CD4-positive, alpha-beta T cell treated with Interleukin-6 at 100 ng/mL for 8 hours (primary cell): ENCODE data around the gene LRP1.

Experiments used
- DNase-seq: peaks from one replicate; pipeline ENCODE4 v3.0.0-alpha.2; 2020; ENCODE audit warnings: mixed read lengths, low spot score

Gene LRP1

DNA sequence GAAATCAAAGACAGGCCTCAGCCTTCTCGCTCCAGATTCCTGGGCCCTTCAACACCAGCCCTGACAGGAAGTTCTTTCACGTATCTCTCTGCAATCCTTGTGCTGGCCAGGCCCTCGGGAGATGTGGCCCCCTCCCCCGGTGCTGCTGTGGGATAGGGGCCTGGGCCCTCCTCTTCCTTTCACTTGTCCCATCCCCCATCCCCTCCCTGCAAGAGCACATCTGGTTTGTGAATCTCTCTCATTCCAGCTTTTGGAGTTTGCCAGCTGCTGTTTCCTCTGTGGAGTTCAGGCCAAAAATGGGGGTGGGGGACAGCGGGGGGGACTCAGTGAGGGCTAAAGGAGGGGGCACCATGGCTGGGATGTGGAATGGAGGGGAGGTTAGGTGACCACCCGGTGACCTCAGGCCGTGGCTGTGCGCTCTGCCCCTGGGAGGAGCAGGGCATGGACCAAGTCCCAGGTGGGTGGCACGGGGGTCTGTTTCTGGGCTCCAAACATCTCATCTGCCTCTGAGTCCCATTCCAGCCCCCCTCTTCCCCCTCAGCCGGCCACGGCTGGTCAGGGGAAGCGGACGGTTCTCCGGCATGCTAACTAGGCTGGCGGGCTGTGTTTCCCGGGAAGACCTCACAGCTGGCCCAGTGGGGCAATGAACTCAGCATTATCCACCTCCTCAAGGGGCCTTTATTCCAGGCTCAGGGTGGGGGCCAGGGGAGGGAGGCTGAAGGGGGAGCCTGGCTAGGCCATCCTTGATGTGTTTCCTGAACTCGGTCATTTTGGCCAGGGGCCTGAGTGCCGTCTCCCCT, 7.4 kb downstream of the LRP1 start:
- DNase-seq, result no peak

DNA sequence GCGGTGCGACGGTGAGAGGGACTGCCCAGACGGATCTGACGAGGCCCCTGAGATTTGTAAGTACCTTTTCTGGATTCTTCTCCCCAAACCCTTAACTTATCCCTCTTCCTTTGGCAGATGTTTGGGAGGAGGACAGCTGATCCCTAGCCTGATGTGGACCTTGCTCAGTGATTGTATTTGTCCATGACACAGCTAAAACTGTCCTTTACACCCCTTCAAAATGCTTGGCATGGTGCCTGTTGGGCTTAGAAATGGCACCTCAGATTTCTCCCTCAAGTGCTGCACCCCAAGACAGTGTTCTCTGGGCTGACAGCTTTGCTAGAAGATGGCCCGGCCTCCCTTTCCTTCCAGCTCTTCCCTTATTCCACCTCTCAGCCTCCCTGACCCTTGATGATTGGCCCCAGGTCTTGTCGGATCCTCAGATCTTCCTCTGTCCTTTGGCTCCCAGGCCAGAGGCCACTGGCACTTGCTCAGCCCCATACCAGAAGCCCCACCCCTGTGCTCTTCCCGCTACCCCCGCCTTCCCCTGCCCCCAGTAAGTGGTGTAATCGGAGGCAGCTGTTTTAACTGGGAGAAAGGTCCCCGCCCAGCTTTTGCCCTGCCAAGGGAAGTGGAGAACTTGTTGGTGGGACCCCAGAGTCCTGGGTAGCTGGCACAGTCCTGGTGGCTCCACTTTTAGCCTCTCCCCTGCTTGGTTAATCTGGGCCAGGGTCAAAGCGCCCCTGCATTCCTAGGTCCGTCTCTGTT, 10.4 kb downstream of the LRP1 start:
- no peak for DNase-seq

DNA sequence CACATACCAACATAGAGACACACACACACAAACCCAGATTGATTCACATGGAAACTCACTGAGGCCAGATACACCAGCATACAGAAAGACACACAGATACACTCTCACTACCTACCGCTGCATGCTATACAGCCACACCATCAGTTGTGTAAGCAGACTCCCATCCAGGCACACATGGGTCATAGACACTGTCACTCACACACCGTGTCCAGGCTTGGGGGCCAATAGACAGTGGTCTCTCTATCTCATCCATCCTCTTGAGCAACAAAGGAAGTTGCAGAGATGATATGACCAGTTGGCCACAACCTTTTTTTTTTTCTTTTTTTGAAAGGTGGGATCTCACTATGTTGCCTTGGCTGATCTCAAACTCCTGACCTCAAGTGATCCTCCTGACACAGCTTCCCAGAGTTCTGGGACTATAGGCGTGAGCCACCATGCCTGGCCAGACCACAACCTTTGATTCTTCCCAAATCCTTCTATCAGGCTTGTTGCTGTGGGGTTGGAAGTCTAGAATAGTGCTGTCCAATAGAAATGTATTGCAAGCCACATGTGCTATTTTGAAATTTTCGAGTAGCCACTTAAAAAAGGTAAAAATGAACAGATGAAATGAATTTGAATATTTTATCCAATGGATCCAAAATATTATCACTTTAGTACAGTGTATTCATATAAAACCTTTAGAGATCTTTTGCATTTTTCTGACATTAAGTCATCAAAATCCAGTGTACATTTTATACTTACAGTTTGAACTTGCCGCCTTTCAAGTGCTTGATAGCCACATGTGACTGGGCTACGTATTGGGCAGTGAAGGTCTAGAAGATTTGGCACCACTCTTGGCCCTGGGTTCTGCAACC, 11.7 kb downstream of the LRP1 start:
- no peak for DNase-seq

DNA sequence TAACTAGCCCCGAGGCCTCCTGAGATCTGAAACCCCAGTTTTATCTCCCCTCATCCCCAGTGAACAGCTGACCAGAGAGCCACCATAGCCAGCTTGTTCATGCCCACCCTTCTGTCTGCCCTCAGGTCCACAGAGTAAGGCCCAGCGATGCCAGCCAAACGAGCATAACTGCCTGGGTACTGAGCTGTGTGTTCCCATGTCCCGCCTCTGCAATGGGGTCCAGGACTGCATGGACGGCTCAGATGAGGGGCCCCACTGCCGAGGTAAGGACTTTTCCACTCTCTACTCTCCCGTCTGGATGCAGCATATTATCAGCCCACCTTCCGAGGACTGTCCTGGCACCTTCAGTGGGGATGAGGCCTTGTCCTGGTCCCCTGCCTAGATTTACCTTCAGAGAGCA, 13.0 kb downstream of the LRP1 start:
- no peak for DNase-seq

DNA sequence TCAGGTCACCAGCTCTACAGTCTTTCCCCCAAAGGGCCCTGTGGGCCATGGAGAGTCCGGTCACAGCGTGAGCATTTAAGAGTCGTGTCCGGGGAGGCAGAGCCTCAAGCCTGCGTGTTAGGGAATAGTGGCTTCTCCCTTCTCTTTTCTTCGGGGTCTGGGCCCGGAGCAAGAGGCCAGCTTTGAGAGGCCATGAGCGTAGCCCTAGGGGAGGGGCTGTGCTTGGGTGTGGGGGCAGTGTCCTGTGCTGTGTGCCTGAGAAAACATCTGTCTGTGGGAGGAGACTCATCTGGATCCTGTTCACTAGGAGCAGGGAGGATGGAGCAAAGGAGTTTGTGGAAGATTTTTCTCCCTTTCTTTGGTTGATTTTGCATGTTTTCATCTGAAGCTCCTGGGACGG, 13.8 kb downstream of the LRP1 start:
- no peak for DNase-seq

DNA sequence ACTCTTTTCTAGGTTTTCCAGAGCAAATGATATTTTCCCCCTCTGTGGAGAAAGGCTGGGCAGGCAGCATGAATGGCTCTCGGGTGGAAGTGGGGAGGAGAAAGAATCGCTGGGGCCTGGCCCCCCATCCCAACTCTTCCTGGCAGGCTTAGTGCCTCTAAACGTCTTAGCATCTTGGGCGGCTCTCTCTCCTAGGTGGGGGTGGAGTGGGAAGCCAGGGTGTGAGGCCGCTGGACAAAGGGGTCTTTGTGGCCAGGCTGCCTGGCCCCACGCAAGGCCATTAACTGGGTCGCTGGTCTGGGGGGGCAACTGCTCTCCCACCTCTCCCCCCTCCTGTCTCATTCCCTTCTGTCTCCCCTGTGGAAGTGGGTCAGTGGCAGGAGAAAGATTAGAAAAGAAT, 14.4 kb downstream of the LRP1 start:
- DNase-seq, result no peak

DNA sequence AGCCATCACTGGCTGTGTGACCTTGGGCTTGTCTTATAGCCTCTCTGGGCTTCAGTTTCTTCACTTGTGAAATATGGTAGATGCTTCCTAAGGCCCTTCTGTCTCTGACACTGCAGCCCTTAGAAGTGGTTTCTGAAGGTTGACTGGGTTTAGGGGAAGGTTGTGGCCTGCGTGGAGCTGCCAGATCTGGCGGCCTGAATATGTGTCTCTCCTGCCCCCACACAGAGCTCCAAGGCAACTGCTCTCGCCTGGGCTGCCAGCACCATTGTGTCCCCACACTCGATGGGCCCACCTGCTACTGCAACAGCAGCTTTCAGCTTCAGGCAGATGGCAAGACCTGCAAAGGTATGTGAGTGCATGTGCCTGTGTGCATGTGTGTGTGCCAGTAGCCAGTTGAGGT, 15.2 kb downstream of the LRP1 start:
- DNase-seq, result no peak

DNA sequence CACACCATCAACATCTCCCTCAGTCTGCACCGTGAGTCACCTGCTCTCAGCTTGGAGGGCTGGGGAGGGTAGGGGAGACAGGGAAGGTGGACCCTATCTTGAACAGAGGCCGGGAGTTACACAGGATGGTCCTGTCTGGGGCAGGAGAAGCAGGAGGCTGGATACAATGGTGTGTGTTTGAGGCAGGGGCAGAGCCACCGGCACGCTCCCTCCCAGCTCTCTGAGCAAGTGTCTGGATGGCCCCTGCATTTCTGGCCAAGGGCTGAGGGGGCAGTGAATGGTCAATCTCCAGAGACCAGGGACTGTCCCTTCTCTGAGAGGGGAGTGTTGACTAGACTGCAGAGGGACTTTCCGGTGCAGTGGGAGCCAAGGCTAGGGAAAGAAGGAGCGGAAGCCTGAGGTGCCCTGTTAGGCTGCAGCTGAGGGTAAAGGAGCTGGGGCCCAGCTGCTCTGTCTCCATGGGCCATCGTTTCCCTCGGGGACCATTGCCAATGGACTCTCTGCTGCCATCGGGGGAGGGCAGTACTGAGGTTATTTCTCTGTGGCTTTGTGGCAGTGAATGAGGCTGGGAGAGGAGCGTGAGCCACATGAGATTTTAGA, 17.3 kb downstream of the LRP1 start:
- no peak for DNase-seq

DNA sequence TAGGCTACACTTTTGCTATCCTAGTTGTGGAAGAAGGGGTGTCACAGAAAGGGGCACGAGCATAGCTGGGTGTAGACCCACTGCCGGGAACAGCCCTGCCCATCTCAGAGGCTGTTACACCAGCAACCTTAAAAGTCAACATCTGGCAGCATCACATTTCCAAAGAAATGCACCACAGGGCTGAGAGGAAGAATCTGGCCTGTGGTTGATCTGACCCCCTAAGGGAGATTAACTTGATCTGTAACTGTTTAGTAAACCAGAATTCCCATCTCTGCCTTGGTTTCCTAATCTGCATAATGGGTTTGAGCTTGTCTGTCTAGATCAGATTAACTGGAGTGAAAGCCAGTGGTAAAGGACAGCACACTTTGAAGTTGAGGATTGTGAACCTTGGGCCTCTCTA, 17.8 kb downstream of the LRP1 start:
- DNase-seq, result no peak

DNA sequence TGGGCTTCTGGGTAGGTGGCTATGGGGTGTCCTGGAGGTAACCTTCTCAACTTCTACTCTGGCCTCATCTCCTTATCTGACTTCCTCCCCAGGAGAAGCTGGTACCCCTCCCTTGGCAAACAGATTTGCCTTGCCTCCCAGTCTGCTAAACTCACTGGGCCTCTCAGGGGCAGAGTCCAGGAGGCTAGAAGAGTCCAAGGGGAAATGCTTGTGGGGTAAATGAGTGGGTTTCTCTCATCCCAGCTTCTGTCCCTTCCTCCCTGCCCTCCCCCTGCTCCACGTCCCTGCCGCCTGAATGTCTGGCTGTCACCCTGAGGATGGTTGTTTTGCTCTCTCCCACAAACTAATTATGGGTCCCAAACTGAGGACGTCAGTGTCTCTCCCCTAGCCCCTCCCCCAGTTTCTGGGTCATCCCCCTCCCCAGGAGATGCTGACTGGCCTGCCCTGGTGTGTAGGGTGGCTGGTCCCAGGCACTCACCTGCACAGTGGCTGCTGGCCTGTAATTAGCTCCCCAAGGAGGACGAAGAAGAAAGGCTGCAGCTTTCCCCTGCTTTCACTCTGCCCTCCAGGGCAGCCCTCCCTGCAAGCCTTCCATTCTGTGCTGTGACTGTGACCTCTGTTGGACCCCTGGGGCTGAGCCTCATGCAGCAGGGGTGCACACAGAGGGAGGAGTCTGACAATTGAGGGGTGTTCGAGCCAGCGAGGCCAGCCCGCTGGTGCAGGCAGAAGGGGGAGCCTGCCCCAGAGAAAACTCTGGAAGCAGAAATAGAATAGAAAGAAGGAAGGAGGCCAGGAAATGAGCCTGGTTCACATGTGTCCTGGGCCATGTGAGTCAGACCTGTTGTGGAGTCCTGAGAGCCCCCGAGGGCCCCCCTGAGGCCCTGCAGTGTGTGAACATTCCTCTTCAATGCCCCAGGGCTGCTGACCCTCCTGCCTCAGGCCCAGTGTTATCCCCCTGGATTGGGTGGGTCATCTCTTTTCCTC, 19.0 kb downstream of the LRP1 start, which contains the start of gene LRP1-AS:
Gene LRP1-AS (minus strand): TSS at position 659 of the 984 bp plus-strand sequence.
- no peak for DNase-seq

DNA sequence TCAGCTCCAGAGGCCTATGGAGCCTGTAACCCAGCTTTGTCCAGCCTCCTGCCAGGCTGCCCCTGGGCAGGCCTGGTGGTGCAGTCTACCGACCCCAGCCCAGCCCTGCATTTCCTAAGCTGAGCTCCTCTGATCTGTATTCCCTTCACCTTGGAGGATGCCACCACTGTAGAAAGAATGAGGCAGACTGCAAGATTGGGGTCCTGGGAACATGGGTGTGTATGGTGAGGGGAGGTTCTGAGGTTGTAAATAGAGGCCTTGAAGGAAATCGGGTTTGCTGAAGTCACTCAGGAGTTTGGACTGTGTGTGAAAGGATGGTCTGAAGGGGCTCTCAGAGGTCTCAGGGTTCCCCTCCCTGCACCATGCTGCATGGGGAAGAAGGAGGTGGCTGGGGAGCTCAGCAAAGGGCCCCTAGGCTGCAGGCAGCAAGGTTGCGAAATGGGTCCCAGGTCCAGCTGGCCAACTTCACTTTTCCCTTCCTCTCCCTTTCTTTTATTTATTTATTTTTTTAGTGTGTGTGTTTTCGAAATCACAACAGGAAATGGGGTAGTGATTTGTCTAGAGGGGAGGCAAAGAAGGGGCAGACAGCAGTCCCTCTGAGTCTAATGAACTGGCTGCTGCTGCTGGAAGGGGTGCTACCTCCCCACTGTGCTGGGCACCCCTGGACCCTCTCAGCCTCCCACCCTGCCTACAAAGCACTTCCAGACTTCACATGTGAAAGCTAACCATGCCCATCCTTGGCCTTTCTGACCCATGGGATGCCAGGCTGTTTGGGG, 20.4 kb downstream of the LRP1 start:
- DNase-seq, result no peak

DNA sequence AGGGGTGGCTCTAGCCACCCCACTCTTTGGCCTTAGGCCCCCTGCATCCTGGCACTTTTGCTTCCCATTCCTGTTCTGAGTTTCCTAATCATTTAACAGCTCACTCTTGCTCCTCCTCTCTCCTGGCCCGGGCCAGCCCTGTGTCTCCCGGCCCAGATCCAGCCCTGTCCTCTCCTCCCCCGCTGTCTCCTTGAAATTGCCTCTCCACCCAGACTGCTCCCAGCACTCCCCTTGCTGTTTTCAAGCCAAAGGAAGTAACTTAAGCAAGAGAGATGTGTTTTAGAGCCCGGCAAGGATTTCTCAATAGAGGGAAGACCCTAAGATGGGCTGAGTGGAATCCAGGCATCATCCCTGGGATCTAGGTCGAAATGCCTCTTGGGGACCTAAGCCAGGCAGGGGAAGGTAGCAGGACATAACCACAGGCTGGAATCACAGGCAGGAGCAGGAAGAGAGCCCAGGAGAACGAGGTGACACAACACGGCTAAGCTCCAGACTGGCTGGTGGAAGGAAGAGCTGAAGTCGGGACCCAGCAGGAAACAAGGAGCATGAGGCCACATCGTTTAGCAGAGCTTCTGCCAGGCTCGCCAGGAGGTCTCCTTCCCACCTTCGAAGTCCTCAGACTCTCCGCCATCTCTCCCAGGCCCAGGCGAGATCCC, 21.1 kb downstream of the LRP1 start:
- DNase-seq, result no peak

DNA sequence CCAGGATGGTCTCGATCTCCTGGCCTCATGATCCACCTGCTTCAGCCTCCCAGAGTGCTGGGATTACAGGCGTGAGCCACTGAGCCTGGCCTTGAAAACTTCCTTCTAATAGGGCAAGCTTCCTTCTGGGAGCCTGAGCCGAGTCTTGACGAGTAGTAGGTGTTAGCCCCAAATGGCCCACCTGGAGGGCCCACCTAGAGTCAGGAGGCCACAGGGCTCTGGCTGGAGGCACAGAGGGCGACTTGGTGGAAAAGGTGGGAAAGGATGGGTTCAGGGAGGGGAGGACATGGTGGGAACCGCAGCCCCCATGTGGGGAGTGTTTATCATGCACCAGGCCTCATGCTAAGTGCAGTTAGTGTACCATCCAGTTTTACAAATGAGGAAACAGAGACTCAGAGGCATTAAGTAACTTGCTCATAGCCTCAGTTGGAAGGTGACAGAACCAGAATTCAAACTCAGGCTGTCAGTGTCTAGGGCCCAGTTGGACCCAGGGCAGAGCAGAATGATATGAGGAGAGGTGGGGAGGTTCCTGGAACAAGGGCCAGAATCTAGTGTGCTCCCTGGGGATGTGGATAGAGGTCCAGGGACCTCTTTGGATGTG, 22.2 kb downstream of the LRP1 start:
- no peak for DNase-seq

DNA sequence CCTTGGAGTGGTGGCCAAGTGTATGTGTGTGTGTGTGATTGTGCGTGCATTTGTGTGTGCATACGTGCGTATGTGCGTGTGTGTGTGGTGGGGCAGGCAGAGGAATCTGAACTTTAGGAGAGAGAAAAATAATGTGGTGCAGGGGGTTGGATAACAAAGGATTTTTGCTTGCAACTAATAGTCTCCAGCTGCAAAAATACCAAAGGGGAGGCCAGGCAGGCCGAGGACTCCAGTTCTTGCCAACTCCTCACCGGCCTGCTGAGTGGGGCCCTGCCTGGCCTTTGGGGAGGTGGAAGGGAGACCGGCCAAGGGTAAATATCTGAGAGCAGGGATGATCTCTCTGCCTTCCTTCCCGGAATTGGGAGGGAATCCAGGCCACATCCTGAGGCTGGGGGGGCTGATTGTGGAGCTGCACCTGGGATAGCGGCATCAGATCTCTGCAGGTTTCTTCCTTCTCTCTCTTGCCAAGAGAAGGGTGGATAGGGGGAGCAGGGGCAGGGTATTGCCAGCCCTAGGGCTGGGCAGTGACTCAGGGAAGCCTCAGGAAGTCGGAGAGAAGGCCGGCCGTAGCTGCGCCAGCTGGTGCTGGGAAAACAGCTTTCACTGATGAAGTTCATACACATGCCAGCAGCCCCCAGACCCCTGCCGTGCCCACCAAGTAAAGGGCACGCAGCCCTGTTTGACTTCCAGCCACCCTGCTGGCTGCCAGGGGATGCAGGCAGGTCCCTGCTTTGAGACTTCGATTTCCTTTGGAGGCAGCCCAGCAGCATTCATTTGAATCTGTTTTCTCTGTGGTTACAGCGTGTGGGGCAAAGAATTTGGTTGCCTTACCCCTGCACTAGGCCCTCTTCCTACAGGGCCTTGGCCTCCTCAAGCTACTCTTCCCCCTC, 23.7 kb downstream of the LRP1 start:
- DNase-seq, result no peak

DNA sequence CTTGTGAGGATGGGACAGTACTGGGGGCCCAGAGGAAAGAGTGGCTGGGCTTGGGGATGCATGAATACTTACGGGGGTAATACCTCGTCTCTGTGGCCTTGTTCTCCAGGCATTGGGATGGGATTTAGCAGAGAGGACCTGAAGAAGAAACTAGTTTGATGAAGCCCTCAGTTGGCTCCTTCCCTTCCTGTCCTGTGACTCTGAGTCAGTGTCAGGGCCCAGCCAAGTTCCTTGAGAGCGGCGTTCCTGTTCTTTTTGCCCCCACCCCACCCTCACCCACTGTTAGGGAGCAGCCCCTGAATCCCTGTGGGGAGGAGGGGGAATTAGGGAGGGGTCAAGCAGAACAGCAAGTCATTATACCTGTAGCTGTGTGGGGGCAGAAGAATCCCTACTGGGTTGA, 24.4 kb downstream of the LRP1 start:
- no peak for DNase-seq

DNA sequence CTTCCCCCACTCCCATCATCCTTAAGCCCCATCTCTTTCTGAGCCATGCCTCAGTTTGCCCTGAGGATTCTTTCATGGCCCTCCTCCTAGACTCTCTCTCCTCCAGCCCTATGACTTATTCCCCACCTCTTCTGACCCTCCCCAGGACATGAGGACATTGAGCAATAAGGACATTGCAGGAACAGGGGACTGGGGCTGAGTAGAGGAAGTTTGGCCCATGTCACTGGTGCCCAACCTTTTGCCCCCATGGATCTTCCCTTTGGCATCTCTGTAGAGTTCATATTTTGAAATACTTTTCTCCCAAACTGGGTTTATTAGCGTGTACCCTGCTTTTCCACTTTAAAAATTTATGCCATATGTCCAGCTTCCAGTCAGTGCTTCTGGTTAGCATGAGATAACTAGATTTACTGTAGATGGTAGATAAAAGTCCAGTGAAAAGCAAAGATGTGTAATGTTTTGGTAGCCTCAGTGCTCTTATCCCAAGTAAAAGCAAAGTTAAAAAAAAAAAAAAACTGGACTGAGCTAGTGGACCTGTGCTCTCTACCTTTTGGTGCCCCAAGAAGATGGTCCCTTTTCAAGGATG, 25.2 kb downstream of the LRP1 start:
- no peak for DNase-seq

DNA sequence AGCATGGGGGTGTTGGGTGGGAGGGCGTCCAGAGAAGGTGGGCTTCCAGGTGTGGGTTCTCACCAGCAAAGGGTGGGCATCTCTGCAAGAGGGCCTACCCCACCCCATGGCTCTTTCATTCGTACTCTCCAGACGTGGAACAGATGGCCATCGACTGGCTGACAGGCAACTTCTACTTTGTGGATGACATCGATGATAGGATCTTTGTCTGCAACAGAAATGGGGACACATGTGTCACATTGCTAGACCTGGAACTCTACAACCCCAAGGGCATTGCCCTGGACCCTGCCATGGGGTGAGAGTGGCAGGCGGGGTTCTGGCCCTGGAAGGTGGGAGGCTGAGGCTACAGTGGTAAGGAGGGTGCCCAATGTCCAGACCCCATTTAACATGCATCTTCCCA, 25.8 kb downstream of the LRP1 start:
- DNase-seq, result no peak
